ENCODE data around the gene TBPL1. TPM values are rescaled to one million over a fixed set of nuclear protein-coding genes. Genes with fewer than 3 reads are reported as not detected.
"Not testable (repeated sequence)": the region's sequence is repeated elsewhere in the genome, so short reads cannot be mapped to it uniquely, and the experiment has no call there.

The TBPL1 gene
- total RNA-seq, 1 donor from 2014 or later = 50.2 TPM

DNA sequence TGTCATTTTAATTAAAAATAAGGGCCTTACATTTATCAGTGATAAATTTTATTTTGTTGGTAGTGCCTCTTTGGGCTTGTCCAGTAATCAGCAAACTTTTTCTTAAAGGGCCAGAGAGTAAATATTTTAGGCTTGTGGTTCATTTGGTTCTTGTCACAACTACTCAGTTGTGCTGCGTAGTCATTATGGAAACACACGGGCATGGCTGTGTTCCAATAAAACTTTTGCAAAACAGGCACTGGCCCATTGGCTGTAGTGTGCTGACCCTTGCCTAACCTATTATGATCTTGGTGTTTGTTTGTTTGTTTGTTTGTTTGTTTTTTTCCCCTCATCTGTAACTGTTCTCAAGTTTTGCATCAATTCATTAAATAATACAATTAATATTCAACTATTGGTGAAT is 19.4 kb downstream of the TBPL1 start:
- Mint-ChIP-seq H3K4me3 (no peak overlapping the region), H3K27me3 (ENCODE audit: low read depth) (no peaks in the 10 kb centered on the region), H3K36me3 (ENCODE audit: low read depth) (no peaks in the 10 kb centered on the region), H3K27ac (ENCODE audit: unreplicated experiment) (no peak overlapping the region), H3K4me1 (peaks cover 6% of the 10 kb centered on the region), H3K9me3 (no peaks in the 10 kb centered on the region)
- TF ChIP-seq CTCF (conservative IDR thresholded peaks at IDR 0.05) = no peak
- no peak for DNase-seq (ENCODE audit: low read depth, low spot score)

DNA sequence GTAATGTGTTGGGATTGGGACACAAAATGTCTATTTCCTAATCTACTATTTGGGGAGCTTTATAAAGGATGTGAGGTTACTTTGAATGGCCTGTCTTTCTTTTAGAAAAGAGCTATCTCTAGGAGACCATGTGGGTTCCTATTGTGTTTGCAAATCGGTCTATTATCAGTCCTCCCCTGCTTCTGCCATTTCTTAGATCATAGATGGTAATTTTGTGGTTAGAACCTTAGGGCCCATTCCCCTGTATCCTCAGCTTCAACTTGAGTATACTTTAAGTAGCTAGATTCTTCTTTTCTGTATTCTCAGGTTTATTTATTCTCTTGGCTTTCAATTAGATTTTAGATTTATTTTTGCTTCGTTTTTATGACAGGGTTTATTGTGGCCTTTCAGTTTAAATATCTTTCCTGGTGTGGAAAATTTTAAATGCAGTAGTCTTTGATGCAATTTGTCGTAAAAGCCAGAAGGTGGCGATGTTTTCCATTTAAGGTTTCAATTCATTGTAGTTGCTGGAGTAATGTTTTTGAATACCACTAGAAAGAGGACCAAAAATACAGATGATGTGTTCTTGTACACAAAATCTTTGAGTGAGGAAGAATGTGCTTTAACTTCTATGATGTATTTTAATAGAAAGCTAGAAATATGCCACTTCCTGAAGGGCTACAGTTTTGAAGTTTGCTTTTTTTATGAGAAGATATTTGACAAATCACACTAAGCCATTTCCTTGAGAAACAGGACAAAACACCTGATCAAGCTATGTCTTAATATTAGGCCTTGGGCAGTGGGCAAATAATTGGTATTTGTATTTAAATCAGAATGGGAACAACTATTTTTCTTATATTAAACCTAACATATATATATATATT is 20.3 kb downstream of the TBPL1 start:
- Mint-ChIP-seq H3K36me3 (ENCODE audit: low read depth) (no peaks in the 10 kb centered on the region), H3K27me3 (ENCODE audit: low read depth) (no peaks in the 10 kb centered on the region), H3K27ac (ENCODE audit: unreplicated experiment) (no peak overlapping the region), H3K9me3 (no peaks in the 10 kb centered on the region), H3K4me3 (no peak overlapping the region), H3K4me1 (peaks cover 8% of the 10 kb centered on the region)
- DNase-seq (ENCODE audit: low read depth, low spot score) = no peak
- peak; percentile 80 for TF ChIP-seq CTCF (conservative IDR thresholded peaks at IDR 0.05)

DNA sequence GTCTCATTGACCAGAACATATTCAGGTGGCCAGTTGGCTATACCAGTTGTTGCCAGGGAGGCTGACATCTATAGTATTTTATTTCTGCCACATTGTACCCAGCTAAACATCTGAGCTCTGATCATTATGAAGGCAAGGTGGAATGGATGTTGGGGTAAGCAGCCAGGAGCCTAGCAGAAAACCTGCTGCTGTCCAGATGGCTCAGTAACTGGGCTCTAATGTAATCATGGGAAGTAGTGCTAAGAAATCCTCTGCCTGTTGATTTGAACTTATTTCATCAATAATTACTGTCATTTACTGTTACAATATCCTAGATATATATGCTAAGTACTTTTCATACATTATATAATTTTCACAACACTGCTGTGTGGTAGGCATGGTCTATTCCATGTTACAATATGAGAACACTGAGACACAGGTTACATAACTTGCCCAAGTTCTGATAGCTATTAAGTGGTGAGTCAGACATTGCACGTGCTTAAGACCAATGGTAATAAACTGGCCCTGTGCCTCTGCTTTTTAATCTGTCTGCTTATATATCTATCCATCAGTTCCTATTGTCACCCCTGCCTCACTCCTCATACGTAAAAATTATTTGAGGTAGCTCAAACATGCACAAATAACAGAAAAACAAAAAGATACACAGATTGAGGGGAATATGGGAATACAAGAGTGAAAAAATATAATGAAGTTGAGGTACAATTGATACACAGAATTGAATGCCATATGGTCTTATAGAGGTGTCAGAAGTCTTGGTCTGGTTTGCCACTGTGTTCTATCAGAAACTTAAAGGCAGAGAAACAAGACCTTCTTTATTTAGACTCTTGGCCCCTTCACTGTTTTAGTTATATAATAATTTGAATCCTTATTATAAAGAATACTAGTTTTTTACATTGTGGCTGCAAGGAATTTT is 25.2 kb downstream of the TBPL1 start:
- TF ChIP-seq CTCF (conservative IDR thresholded peaks at IDR 0.05) = no peak
- no peak for DNase-seq (ENCODE audit: low read depth, low spot score)
- Mint-ChIP-seq H3K4me3 (no peak overlapping the region), H3K4me1 (peaks cover 16% of the 10 kb centered on the region), H3K27ac (ENCODE audit: unreplicated experiment) (no peak overlapping the region), H3K36me3 (ENCODE audit: low read depth) (peaks cover 12% of the 10 kb centered on the region), H3K27me3 (ENCODE audit: low read depth) (no peaks in the 10 kb centered on the region), H3K9me3 (no peaks in the 10 kb centered on the region)

- Mint-ChIP-seq H3K4me1 (peaks cover 12% of the 10 kb centered on the region), H3K36me3 (ENCODE audit: low read depth) (peaks cover 16% of the 10 kb centered on the region), H3K27ac (ENCODE audit: unreplicated experiment) (no peak overlapping the region), H3K27me3 (ENCODE audit: low read depth) (no peaks in the 10 kb centered on the region), H3K9me3 (no peaks in the 10 kb centered on the region), H3K4me3 (no peak overlapping the region)
- DNase-seq (ENCODE audit: low read depth, low spot score) = no peak
- no peak for TF ChIP-seq CTCF (conservative IDR thresholded peaks at IDR 0.05)
Measured at GRCh38 chr6:133978896-133979240, 25.8 kb downstream of the TBPL1 start.

DNA sequence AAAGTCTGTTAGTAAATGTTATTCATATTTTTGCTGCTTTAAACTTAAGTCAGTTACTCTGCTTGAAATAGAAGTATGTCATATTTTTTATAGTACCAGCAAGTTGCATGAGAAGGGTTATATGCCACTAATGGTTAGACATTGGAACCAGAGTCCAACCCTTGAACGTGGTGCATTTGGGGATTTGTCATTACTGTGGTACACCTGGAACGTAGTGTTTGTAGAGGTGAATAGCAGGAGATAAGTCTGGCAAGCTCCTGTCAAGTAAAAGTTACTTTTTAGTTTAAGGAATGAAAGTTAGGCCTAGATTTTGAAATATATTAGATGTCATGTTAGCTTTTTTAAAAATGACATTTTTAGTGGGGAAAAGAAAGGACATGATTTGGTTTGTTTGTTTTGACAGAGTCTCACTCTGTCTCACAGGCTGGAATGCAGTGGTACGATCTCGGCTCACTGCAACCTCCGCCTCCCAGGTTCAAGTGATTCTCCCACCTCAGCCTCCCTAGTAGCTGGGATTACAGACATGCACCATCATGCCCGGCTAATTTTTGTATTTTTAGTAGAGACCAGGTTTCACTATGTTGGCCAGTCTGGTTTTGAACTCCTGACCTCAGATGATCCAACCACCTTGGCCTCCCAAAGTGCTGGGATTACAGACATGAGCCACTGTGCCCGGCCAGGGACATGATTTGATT is 26.4 kb downstream of the TBPL1 start:
- H3K4me3 Mint-ChIP-seq; H3K27ac Mint-ChIP-seq (ENCODE audit: unreplicated experiment); DNase-seq (ENCODE audit: low read depth, low spot score); H3K27me3 Mint-ChIP-seq (ENCODE audit: low read depth); H3K9me3 Mint-ChIP-seq: not testable (repeated sequence)
- Mint-ChIP-seq H3K36me3 (ENCODE audit: low read depth) (peaks cover 16% of the 10 kb centered on the region), H3K4me1 (peaks cover 12% of the 10 kb centered on the region)

Data from neural crest cell (in vitro differentiated cells).